DMS 273 (cell line): ENCODE data around the gene VOPP1.
"Not testable (repeated sequence)": the region's sequence is repeated elsewhere in the genome, so short reads cannot be mapped to it uniquely, and the experiment has no call there.

Experiments
- DNase-seq: peaks from one replicate; lab custom pipeline; 2025; ENCODE audit not compliant: unreplicated experiment; lab: John Stamatoyannopoulos, UW

VOPP1 gene

DNA sequence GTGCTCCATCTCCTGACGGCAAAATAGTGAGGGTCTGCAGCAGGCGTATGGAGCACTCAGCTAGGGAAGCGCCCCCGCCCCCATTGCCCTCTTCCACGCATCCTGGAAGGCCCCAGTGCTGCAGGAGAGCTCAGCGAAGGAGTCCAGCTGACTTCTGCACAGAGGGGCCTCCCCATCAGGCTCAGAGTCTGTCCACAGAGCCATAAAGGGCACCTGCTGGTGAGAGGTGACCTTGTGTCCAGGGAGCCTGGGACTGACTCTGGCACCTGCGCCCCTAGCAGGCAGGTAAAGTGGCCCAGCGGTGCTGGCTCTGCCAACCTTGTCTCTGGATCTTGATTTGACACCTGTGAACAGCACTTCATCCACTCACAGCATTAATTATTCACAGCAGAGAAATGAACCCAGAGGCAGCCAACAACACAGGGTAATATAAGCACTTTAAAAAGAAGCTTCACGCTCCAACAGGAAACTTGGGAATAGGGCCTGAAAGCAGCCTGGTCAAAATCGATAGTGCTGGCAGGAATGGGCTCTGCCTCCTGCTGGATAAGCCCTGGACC is 59.6 kb downstream of the VOPP1 start:
- no peak for DNase-seq

DNA sequence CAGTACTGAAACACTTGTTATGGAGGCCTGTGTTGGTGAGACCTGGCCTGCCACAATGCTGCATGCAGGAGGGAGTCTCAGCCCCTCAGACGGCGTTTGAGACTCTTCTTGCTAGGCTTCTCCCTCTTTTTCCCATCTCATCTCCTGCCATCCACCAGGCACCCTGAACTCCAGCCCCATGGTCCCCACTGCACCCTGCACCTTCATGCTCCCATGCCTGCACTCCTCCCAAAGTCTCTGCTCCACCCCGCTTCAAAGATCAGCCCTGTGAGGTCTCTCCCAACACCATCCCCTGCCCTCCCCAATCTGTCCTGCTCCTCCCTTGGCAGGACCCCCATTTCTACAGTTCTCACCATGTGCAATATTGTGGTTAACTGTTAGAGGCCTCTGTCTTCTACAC is 61.7 kb downstream of the VOPP1 start:
- DNase-seq: no peak

DNA sequence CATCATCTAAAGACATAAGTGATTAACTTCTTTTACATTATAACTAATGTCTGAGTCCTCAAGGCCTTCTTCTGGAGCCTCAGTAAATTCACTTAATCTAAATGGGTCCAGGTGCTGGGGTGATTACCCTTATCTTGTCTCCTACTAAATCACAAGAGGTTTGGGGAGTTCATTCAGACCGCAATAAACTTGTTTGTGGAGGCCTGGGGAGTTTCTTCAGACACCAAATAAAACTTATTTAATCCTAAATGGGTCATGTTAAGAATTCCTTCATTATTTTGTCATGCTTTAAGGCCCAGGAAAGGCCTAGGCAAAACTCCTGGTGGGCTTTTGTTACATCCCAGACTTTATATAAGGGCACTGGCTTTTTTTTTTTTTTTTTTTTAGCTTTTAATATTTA is 62.1 kb downstream of the VOPP1 start:
- not testable (repeated sequence) for DNase-seq

DNA sequence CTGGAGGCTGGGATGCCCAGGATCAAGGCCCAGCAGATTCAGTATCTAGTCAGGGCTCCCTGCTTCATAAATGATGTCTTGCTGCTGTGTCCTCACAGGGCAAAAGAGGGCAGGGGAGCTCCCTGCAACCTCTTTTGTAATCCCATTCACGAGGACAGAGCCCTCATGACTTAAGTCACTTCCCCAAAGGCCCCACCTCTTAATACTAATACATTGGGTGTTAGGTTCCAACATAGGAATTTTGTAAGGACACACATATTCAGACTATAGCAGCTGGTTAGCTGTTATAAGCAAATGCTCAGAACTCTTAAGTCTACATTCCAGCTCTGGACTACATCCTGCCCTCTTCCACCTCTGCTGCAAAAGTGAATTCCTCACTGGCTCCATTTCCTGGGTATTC is 63.0 kb downstream of the VOPP1 start:
- no peak for DNase-seq

DNA sequence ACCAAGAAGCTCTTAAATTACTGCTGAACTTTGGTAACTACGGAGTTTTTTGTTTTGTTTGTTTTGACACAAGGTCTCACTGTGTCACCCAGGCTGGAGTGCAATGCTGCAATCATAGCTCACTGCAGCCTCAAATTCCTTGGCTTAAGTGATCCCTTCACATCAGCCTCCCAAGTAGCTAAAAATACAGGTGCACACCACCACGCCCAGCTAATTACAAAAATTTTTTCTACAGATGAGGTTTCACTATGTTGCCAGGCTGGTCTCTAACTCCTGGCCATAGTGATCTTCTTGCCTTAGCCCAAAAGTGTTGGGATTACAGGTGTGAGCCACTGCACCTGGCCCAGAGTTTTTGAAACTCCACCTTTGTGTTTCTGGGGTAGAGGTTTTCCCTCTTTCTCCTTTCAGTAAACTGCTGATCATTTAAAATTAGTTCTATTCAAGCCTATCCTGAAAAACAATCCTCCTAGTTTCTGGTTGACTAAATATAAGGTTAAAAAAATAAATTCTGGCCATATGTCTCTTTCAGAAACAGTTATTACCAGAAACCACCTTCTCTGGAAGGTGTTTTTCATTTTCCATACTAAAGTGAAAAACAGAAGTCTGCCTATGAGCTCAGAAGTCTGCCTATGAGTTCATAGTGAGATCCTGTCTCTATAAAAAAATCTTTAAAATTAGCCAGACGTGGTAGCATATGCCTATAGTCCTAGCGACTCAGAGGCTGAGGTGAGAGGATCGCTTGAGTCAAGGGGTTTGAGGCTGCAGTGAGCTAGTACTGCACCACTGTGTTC is 63.9 kb downstream of the VOPP1 start:
- DNase-seq: no peak

DNA sequence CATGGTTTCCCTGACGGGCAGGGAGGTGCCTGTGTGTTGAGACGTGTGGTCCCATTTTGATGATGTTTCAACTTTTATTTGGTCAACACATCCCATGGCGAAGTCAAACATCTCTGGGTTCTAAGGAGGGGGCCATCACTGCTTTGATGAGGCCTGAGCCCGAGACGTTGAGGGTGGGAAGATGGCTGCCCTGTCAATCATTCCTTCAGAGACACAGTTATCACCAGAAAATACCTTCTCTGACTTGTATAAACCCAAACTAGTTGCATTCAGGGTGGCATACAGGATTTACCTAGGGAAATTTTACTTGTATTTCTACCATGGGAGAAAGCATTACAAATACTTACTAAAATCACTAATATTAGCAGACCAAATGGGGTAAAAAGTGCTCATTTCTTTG is 64.6 kb downstream of the VOPP1 start:
- DNase-seq: no peak

DNA sequence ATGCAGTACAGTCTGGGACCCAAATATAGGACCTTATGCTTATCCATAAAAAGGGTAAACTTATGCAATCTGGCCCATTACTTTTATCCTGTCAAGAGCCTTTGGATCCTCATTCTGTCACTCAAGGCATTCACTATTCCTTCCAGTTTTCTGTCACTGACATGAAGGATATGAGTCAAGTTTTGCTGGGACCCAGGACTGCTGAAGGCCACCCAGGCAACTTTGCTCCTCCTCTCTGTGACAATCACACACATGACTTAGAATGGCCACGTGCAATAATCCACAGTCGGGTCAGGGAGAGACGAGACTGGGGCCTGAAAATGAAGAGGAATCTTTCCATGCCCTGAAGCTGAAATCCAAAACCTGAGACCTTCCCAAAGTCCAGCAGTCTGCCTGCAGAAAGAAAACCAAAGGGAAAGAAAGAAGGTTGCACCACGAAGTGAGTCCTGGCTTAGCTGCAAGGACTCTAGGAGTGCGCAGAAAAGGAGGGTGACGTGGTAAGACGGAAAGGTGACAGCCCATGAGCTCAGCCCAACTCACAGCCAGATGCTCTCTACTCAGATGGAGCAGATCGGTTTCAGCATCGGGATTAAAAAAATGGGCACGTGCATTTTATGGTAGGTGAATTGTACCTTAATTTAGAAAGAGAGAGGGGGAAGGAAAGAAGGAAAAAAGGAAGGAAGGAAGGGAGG is 67.2 kb downstream of the VOPP1 start:
- DNase-seq: no peak

DNA sequence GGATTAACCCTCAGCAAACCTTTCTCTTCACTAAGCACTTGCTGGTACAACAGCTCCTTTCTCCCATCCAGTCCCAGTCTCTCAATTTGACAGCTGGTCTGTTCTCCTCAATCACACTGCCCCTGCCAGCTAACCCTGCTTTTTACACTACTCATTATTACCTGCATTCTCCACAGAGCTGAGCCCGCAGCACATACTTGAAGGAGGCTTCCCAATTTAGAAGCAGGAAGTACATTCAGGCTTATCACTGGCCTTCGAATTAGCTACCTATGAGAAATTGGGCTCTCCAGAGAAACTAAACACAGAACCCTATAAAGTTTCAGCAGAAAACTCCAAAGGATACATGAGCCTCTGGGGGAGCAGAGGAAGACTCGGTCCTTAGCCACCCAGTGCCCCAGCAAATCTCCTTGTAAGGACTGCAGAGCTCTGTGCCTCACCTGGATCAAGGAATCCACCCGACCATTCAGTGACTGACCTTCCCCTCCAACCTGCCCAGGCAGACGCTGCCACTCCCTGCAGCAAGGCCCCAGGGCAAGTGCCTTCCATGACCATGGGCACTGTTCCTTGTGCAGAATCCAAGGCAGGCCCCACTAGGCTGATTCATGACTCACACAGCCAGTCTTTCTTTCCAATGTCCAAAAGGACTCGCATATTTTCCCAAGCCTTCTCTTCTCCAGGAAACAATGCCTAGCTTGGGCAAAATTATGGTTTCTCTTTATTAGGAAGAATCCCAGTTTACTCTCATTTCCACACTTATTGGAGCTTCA is 68.0 kb downstream of the VOPP1 start:
- no peak for DNase-seq

DNA sequence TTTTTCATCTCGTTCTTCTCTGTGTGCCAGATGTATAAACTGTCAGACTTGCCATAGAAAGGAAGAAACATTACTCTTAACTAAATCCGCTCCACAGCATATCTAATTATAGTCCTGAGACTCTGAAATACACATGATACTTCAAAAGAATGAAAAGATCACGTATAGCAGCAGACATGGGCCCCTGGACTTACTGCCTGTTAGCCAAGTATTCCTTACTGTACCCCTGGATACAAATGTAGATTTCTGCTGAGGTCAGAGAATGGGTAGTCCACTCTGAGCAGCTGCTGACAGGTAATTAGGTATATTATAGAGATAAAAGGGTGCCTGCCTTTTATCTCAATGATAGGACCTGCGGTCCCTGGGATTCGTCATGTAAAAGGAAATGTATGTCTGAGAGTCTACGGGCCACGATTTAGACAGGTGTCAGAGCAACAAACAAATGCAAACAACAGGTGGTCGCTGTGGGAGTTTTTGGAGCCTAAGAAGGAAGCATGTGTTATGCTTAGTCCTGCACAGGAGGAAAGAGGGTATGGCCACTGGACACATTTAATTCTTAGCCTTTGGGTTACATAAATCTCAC is 69.4 kb downstream of the VOPP1 start:
- no peak for DNase-seq

DNA sequence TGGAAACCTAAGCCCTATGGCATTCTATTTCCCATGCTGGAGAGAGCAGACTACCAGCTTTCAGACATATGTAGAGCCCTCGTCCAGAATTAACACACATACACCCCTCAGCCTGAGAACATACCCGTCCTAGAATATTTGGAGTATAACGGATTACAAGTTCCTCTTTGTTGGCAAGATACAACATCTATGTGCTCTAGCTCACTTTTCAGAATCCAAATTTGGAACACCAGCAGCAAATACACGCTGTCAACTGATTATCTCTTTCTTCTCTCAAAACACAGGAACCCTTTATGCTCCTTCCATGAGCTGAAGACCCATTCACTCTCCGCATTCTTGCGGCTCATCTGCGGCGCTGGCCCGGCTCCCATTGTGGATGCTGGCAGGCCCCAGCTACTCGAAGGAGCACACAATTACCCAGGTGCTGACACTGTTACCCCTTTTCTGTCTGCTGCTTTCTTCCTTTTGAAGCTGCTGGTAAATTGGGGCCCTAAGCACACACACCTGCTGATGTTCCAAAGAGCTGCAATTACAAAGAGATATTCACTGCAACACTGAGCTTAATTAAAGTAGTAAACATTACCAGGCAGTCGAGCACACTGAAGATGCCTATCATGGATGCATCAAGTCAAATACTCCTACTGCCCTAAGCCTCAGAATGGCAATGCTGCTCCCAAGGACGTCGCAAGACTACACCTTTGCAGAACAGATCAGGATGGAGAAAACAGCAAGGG is 70.0 kb downstream of the VOPP1 start:
- no peak for DNase-seq

DNA sequence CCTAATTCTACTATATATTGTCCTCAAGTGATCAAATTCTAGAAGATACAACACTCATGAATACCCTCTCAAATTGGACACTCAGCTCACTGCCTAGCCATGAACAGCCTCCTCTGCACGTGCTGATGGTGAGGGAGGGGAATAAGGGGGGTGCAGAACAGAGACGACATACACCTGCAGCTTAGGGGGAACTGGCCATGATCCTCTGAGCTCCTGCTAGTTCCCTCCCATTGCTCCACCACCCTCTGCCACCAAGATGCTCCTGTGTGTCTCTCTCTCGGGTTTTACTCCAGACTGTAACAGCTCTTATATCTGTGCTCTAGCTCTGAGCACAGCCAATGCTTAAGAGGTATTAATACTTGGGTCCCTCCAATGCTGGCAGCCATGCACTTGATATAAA is 70.7 kb downstream of the VOPP1 start:
- no peak for DNase-seq

DNA sequence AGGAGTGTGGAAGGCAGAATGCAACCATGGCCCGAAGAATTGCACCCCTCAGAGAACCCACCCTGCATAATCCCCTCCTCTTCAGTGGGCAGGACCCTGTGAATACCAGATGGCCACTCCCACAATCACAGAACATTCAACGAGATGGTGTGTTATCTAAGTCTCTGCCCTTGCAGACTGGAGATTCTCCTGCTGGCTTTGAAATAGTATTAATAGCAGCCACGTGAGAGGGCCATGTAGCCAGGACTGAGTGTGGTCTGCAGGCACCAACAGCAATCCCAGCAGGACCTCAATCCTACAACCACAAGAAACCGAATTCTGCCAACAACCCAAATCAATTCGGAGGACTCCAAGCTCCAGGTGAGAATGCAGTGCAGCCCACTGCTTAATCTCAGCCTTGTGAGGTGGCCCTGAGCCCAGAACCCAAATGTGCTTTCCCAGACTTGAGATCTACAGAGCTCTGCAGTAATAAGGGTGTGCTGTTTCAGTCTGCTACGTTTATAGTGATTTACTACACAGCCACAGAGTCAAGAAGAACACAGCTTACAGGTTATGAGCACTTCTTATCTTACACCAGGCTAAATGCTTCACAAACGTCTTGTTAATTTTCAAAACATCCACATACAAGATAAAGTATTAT is 72.1 kb downstream of the VOPP1 start:
- DNase-seq: no peak

DNA sequence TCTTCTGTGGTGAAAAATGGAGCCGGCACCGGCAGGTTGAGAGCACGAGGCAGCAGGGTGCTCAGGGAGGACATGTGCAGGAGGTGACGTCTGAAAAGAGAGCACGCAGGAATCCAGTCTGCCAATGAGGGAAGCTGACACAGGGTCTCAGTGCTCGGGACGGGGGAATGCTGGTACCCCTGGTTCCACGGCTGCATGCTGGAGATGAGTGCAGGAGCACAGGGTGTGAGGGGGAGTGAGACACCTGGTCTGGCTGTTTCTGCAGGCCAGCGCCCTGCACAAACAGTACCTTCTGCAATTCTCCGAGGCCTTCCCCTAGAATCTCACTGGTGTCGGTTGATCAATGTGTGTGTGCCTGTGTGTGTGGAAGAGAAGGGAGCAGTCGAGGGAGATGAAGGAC is 72.7 kb downstream of the VOPP1 start:
- no peak for DNase-seq

DNA sequence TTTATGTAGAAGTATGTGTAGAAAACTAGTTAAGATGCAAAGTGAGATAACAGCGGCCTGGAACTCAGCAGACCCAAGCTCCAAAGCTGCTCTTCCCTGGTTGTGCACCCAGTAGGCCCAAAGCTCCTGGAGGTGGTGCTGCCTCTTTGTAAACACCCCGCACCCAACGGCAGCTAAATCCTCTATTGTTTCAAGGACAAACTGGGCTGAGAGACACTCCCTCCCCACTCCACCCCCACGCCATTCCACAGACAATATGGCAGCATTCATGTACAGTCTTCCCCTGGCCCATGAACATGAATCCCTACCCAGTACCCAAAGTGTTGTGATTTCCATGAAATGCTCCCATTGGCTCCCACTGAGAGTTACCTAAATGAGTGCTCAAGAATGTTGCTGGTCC is 73.5 kb downstream of the VOPP1 start:
- no peak for DNase-seq

DNA sequence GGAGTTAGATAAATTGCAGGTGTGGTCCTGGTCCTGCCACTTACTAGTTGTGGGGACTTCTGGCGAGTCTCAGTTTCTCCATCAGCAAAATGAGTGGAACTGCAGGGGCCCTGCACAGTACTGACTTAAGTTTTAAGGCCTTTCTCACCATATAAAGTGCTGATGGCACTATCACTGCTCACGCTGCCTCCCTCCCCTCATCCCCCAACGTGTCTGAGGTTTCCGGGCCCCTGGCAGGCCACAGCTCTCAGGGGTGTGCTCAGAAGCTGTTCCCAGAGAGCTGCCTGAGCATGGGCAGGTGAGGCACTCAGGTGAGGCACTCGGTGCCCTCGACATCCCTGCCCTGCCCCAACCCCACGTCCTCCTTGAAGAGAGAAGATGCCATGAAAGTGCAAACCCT is 74.2 kb downstream of the VOPP1 start:
- no peak for DNase-seq

DNA sequence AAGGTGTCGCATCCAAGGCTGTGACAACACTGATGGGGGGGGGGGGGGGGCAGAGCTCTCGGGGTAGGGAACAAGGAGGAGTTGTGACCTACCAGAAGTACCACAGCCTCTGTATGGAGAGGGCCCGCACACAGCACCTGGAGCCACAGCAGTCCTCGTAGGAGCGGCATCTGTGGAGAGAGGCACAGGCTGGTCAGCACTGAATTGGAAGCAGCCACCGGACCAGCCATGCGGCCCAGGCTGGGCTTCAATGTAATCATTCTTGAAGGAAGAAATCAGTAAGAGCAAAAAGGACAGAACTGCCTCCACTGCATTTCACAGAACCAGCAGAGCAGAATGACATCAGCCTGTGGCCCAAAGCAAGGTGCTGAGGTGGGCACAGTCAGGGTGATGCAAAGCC is 74.8 kb downstream of the VOPP1 start:
- DNase-seq: no peak

DNA sequence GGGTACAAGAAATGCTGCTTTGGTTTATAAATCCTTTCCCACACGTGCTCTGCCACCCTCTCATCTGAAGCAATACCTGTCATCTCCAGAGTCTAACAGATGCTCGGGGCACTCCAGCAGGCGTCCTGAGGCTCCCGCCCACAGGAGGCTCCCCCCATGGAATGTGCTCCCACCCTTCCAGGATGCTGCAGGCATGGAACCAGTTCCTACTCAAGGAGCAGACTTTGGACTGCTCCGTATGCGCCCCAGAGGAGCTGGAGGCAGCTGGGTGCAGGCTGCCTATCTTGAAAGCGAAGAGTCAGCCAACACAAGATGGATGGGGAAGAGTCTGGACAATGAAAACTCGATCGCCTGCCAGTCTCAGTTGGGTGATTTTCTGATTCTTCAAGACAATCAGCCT is 75.4 kb downstream of the VOPP1 start:
- no peak for DNase-seq

DNA sequence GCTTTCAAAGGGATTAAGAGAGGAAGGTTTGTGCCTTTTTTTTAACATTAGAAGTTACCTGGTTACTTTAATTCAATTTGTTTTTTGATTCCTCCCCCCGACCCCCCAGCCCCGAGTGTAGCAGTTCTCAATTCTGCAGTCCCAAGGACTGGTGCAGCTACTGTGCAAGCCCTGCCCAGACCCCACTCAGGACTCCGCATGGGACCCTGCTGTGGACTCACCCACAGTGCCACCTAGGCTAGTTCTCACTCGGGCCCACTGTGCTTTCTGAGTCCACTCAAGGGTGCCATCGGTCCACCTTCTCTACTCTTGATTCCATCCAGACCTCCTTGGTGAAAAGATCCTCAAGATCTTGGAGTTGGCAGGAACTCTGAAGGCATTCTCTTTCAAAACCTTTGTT is 77.4 kb downstream of the VOPP1 start:
- no peak for DNase-seq

DNA sequence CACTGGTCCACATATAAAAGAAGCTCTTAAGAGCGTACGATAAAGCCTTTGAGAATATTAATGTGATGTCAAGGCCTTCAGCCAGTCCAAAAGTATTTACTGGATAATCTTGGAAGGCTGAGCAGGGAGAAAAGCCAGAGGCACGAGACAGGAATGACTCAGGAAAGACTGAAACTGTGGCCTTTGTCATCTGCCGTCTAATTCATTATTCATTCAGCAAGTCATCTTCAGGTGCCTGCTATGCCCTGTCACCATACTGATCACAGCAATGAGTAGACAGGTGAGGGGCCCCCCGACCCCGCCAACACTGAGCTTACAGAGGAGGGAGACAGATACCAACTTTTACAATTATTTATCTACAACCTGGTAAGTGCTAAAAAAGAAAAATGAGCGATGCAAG is 78.9 kb downstream of the VOPP1 start:
- DNase-seq: no peak

DNA sequence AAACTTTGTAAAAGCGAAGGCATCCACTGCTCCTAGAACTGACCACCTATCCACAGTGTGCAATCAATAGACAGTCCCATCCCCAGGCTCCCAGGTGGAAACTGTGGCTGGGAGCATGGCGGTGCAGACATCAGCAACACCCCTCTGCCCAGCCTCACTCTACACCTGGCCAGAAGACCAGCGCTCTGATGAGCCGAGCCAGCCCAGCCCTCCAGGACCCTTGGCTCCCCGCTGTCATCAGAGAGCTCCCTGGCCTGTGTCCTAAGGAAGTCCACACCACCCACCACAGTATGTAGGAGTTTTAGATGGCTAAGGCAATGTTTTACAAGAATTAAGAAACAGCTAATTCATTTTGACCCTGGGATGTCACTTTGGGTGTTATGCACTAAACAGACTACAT is 81.0 kb downstream of the VOPP1 start:
- DNase-seq: no peak
